GM18861 (cell line): Measurements from ENCODE around the gene CABP2.
A peak's percentile ranks its signal among the peaks of the same experiment; 100 is the strongest.

Source experiments
- ATAC-seq: cut with Tn5 transposase; IDR thresholded peaks from one replicate; pipeline ENCODE4 v1.9.1; 2021; ENCODE audit not compliant: unreplicated experiment

CABP2 gene

DNA sequence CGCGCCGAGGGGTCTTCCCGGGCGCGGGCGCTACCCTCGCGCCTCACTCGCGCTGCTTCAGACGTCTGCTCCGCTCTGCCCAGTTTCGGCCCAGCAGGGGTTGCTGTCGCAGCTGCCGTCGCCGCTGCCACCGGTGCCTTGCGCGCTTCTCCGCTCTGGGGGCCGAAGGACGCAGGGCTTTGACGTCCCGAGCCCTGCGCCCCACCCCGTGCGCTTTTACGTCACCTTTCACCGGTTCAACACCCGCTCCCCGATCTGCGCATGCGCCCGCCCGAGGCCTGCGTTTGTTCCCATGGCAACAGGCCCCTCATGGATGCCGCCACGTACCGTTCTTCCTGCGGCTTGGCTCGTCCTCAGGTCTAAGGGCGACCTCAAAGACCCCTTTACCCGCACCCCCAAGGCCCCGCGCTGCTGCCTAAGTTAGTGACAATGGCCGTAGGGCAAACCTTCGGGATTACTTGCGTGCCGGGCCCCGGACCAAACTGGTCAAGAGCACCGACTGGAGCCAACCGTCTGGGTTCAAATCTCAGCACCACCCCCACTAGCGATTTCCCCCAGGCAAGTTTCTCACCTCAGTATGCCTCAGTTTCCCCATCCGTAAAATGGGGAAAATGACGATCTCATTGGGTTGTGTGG lies 14.6 kb downstream of the CABP2 start:
- ATAC-seq = peak; percentile 26

DNA sequence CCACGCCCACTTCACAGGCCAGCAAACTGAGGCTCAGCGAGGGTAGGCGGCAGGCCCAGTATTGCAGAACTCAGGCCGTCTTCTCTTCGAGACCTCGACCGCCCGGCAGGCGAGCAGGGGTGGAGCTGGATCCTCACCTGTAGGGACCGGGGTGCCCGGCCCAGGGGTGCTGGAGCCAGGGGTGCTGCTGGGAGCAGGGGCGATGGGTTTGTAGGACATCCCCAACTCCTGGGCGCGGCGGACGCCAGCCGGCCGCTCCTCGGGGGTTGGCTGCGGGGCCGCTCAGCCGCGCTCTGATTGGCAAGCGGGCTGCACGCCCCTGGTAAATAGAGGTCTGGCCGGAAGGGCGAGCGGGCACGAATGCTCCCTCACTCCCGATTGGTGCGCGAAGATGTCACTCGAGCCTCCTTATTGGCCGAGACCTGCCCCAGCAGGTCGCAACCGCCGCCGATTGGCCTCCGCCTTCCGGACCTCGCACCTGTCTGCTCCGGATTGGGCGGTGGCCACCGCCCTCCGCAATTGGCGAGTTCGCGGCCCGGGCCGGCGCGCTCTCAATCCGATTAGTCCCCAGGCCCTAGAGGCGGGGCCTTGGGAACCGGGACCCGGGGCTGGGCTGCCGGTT lies 15.3 kb downstream of the CABP2 start, which contains the start of gene CDK2AP2:
Gene CDK2AP2, minus strand, starts transcription at position 299 of the 622 bp plus-strand sequence. Its CDS starts 80 bp downstream, at position 219.
- peak; percentile 69 for ATAC-seq

GRCh38 chr11:67507242-67507863 lies 15.9 kb downstream of the CABP2 start:
- ATAC-seq = no peak

GRCh38 chr11:67506426-67507051 lies 16.7 kb downstream of the CABP2 start:
- ATAC-seq = no peak

GRCh38 chr11:67505605-67506396 lies 17.4 kb downstream of the CABP2 start:
- ATAC-seq = no peak

GRCh38 chr11:67504950-67505581 lies 18.2 kb downstream of the CABP2 start, which contains the start of gene PITPNM1:
Gene PITPNM1, minus strand, starts transcription at chr11:67505363. Its CDS starts 1,183 bp downstream, at chr11:67504180.
- no peak for ATAC-seq

DNA sequence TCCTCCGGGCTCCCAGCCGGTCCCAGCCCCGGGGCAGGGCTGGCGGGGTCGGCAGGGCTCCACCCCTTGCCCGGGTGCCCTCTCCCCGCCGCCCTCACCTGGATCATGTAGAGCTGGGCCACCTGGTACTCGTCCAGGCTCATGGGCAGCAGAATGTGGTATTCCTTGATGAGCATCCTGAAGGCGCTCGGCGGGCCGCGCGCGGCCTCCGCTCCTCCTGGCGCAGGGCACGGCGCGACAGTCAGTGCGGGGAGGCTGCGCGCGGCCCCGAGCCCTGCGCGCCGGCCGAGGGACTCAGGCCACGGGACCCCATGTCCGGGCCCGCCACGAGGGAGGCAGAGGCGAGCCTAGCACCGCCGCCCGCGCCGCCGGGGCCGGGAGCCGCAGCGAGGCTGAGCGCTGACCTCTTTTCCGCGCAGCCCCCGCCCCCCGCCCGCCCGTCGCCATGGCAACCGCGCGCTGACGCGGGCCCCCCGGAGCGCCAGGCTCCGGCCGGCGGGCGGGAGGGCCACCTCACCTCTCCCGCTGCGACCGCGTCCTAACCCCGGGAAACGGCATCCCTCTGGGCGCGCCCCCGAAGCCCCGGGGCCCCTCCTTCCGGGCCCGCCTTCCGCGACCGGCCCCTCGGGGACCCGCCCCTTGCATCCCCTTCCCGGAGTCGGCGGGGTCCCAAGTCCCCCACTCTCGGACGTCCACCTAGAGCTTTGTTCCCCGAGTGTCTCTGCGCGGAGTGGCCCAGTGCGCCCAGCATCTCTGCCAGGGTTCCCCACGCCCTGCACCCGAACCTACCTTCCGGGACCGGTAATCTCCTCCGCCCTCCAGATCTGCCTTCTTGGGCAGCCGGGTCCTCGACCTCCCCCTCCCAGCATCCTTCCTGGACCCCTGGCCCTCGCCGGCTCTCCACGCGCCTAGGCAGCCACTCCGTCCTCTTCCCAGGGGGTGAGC lies 19.0 kb downstream of the CABP2 start:
- ATAC-seq = no peak

DNA sequence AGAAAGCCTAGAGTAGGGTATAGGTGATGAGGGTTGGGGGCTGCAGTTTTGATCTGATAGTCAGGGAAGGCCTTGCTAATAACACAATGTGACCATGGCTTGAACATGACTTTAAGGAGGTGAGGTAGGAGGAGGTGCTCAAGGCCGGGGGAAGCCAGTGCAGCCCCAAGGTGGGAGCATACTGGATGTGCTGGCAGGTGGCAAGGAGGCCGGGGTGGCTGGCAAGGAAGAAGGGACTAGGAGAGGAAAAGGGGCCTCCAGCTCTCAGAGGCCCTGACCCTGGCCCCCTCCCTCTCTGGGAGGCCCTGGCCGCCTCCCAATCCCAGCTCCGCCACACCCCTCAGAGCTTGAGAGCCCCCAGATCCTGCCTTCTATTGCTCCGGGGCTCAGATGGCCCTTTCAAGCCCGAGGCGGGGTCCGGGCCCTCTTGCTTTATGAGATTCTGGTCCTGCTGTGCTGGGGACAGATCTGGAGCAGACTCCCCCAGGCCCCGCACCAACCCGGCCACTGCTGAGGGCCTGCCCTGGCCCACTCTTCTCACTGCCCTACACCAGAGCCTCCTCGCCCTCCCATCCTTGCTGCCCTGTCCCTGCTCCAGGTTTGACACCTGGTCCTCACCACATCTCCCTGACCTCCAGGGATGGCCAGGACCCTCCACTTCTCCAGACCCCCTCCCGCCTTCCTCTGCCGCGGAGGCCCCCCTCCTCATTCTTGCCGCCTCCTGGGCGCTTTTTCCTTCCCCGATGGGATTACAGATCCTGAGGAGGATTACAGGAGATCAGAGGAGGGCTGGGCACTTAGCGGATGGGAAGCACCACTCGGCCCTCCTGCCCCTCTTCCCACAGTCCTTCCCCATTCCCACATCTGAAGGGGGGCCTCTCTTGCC lies 19.9 kb downstream of the CABP2 start:
- ATAC-seq = no peak

GRCh38 chr11:67502328-67502979 lies 20.8 kb downstream of the CABP2 start:
- no peak for ATAC-seq

DNA sequence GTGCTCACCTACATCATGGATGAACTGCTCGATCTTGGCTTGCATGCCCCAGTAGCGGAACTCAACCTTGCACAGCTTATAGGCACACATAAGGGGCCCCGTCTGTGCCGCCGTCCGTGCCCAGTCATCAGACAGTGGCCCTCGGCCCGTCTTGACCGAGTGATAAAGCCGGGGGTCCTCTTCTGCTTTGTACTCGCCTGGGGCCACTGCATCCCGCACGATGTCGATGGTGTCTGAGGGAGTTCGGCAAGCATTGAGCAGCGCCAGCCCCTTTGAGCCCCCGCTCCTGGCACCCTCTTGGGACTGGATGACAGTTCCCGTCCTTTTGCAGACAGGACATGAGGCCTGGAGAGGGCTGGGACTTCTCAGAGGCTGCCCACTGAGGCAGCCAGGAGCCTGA lies 21.4 kb downstream of the CABP2 start:
- no peak for ATAC-seq

- ATAC-seq = no peak
Measured at GRCh38 chr11:67500831-67501715, 22.2 kb downstream of the CABP2 start.

DNA sequence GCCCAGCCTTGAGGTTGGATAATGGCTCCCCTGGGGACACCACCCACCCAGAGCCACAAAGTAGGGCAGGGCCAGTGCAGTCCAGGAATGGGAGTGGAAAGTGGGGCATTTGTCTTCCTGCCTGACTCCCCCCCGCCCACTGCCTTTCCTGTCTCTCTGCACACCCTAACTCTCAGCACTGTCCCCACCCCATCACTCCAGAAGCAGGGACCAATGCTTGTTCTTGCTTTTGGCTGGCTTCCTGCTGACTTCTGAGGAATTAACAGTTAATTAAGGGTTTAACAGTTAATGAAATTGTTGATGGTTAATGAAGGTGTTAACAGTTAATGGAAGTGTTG lies 22.8 kb downstream of the CABP2 start:
- ATAC-seq = no peak

DNA sequence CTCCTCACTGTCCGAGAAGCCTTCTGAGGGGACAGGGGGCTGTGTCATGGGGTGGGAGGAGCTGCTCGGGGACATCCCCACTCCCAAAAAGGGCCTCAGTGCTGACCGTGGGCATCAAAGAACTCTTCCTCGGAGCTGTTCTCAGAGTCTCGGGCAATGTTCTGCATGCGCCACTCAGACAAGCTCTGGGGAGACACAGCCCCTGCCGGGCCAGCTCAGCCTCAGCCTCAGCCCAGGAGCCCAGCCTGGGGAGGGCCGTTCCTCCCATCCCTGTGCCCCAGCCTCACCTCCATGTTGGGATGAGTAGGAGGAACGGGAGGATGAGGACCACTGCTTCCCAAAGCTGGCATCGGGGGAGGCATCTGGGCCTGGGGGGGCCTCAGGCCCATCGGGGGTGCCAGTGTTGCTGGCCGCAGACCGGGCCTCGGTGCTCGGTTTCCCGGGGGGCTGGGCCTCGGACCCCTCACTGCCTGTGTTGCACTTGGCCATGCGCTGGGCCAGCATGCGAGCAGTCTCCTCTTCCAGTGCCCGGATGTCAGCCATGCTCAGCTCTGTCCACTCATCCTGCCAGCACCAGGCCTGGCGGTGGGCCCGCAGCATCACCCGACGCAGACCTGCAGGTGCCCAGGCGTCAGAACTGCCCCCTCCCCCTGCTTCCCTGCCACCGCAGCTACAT lies 23.3 kb downstream of the CABP2 start:
- no peak for ATAC-seq

DNA sequence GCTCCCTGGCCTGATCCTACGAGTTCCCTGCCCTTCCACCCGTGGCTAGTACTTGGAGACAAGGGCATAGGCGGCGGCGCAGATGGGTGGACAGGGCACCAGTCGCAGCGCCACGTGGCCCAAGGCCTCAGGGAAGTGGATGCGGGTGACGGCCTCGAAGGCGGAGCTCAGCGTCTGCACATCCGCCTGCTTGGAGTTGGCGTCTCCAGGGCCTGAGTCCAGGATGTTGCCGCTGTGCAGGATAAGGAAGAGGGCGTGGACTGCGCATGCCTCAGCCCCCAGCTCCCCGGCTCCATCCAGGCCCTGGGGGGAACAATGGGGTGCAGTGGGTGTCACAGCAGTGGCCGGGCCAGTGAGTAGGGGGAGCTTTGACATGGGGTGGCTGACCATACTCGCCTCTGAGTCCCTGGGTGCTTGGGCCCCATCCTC lies 24.7 kb downstream of the CABP2 start:
- no peak for ATAC-seq

DNA sequence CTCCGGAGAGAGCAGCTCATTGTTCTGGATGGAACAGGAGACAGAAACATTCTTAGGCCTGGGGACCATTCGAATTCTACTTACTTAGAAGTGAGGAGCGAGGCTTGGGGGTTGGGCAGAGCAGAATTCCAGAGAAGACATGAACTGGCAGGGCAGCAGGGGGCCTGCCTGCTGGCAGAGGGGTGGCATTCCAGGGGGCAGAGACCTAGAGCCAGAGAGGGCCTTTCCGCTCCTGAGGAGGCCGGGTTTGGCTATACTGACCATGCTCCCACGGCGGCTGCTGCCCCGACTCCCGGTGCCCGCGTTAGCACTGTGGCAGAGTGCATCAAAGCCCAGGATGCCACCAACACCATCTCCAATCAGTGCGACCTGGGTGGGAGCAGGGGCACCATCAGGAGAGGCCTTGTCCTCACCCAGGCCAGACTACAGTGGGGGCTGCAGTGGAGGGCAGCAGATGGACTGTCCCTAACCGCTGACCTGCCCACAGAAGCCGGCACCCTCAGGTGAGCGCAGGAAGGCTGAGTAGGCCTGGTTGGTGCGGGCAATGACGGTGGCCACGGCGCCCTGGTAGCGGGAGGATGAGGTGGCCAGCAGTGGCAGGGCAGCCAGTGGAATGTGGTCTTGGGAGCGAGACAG lies 25.5 kb downstream of the CABP2 start:
- no peak for ATAC-seq

- no peak for ATAC-seq
Measured at GRCh38 chr11:67496113-67496512, 27.1 kb downstream of the CABP2 start.
